HepG2 (cell line): ENCODE data around the gene RUFY2. TPM values are rescaled to one million over a fixed set of nuclear protein-coding genes. Genes with fewer than 3 reads are reported as not detected.

Source experiments
- ARID5B ChIP-seq: IDR thresholded peaks from 2 replicates; pipeline ENCODE4 v1.4.0; 2020; ENCODE audit warnings: mild to moderate bottlenecking, missing genetic modification reagents
- FOXO1 ChIP-seq: sonication (generic); formaldehyde crosslinking; IDR thresholded peaks from 2 replicates; pipeline ENCODE4 v1.4.0; 2020; ENCODE audit warnings: missing genetic modification reagents
- HOXA5 ChIP-seq: sonication (generic); formaldehyde crosslinking; IDR thresholded peaks from 2 replicates; pipeline ENCODE4 v1.4.0; 2020; ENCODE audit warnings: missing genetic modification reagents
- KDM2A ChIP-seq: sonication (generic); formaldehyde crosslinking; IDR thresholded peaks from 2 replicates; pipeline ENCODE4 v1.4.0; 2020; ENCODE audit warnings: low read depth, missing genetic modification reagents, borderline replicate concordance
- NR0B2 ChIP-seq: sonication (generic); formaldehyde crosslinking; IDR thresholded peaks from 2 replicates; pipeline ENCODE4 v1.4.0; 2020; ENCODE audit warnings: mild to moderate bottlenecking, missing genetic modification reagents
- PAX8 ChIP-seq: sonication (generic); formaldehyde crosslinking; IDR thresholded peaks from 2 replicates; pipeline ENCODE4 v1.8.0; 2022; ENCODE audit warnings: mild to moderate bottlenecking, missing genetic modification reagents, borderline replicate concordance
- RXRA ChIP-seq: sonication (generic); formaldehyde crosslinking; IDR thresholded peaks from 2 replicates; pipeline ENCODE4 v1.5.1; 2020; ENCODE audit warnings: missing genetic modification reagents
- SMC3 ChIP-seq: IDR thresholded peaks from 2 replicates; pipeline ENCODE4 v1.6.1; 2011; ENCODE audit warnings: low read length, improper control_type of control experiment
- SYNCRIP ChIP-seq: fragments of 200-400 bp; formaldehyde crosslinking; IDR thresholded peaks from 2 replicates; pipeline ENCODE4 v1.6.1; 2018; ENCODE audit warnings: mild to moderate bottlenecking, low read depth, low read length; ENCODE audit not compliant: insufficient read depth
- TMF1 ChIP-seq: sonication (generic); formaldehyde crosslinking; IDR thresholded peaks from 2 replicates; pipeline ENCODE4 v1.8.1; 2022; ENCODE audit warnings: low read depth, missing genetic modification reagents
- YEATS4 ChIP-seq: sonication (generic); formaldehyde crosslinking; IDR thresholded peaks from 2 replicates; pipeline ENCODE4 v1.4.0; 2020; ENCODE audit warnings: missing genetic modification reagents, borderline replicate concordance
- ZNF18 ChIP-seq: sonication (generic); formaldehyde crosslinking; IDR thresholded peaks from 2 replicates; pipeline ENCODE4 v1.8.0; 2022; ENCODE audit warnings: mild to moderate bottlenecking, missing genetic modification reagents; ENCODE audit not compliant: insufficient replicate concordance
- ZNF7 ChIP-seq: IDR thresholded peaks from 2 replicates; pipeline ENCODE4 v1.6.1; 2016; ENCODE audit warnings: missing biosample characterization, missing genetic modification reagents
- ZNF746 ChIP-seq: sonication (generic); formaldehyde crosslinking; IDR thresholded peaks from 2 replicates; pipeline ENCODE4 v1.8.0; 2022; ENCODE audit warnings: mild to moderate bottlenecking, missing genetic modification reagents
- ZNF75D ChIP-seq: sonication (generic); formaldehyde crosslinking; IDR thresholded peaks from 2 replicates; pipeline ENCODE4 v1.8.1; 2023; ENCODE audit warnings: missing genetic modification reagents, mild to moderate bottlenecking, borderline replicate concordance
- ZNF891 ChIP-seq: sonication (generic); formaldehyde crosslinking; IDR thresholded peaks from 2 replicates; pipeline ENCODE4 v1.5.0; 2020; ENCODE audit warnings: mild to moderate bottlenecking, missing genetic modification reagents
- ZSCAN20 ChIP-seq: sonication (generic); formaldehyde crosslinking; IDR thresholded peaks from 2 replicates; pipeline ENCODE4 v1.4.0; 2020; ENCODE audit warnings: missing genetic modification reagents, mild to moderate bottlenecking, borderline replicate concordance
- polyA plus RNA-seq, 8 experiments: library from polyadenylated mRNA; depleted of rRNA in 3 of 8; stranded (reverse) in 7 of 8; unstranded in 1 of 8; fragments of >200 nt; fragmentation: Illumina TruSeq in 4 of 8; extraction: Trizol in 4 of 8; gene quantifications; 2 replicates each; pipeline versions ENCODE4 v1.2.1 to v1.2.3, GENCODE V29; 2011 to 2016; ENCODE audit warnings: low read depth in 4 of 8, missing spikeins in 1 of 8, mixed read lengths in 1 of 8; ENCODE audit not compliant: insufficient read depth in 1 of 8
- total RNA-seq, 5 experiments: library from RNA; depleted of rRNA; stranded (reverse); fragments of >200 nt; fragmentation: Illumina TruSeq; extraction: Trizol; gene quantifications; 2 replicates each; pipeline ENCODE4 v1.2.3, GENCODE V29; 2016; ENCODE audit warnings: low read depth in 1 of 5
- TF ChIP-seq, protein P1 (sequence below): sonication (generic); formaldehyde crosslinking; IDR thresholded peaks from 2 replicates; pipeline ENCODE4 v1.4.0; 2020; ENCODE audit warnings: missing genetic modification reagents, mild to moderate bottlenecking, borderline replicate concordance
- TF ChIP-seq, protein P2 (sequence below): IDR thresholded peaks from 2 replicates; pipeline ENCODE4 v1.6.1; 2016; ENCODE audit warnings: mild to moderate bottlenecking, missing biosample characterization, missing genetic modification reagents

The RUFY2 gene
- total and polyA plus RNA-seq, 2 of the 13 experiments (the other 11 are each of a cell fraction or from before 2014, with no cell fraction given), result 10.1 to 16.1 TPM

- TF ChIP-seq ZNF18 (peak; percentile 67), HOXA5 (CRISPR knock-in tag) (peak; percentile 84; the same call in 1 of the 2 replicates), ZNF75D (CRISPR knock-in tag) (peak; percentile 63; the same call in 1 of the 2 replicates), TMF1 (CRISPR knock-in tag) (no peak; the same call in 1 of the 2 replicates), RXRA (CRISPR knock-in tag) (0 out of 2 replicates have a peak, but pooled peaks have one; percentile 40), ZNF891 (peak; percentile 7; the same call in 1 of the 2 replicates), PAX8 (CRISPR knock-in tag) (peak; percentile 32; the same call in 1 of the 2 replicates), FOXO1 (CRISPR knock-in tag) (peak; percentile 35; the same call in 1 of the 2 replicates), SMC3 (no peak), ARID5B (0 out of 2 replicates have a peak, but pooled peaks have one; percentile 32), ZSCAN20 (CRISPR knock-in tag) (no peak), YEATS4 (CRISPR knock-in tag) (peak; percentile 54), KDM2A (peak; percentile 64), NR0B2 (CRISPR knock-in tag) (peak; percentile 35; the same call in 1 of the 2 replicates), SYNCRIP (no peak), ZNF7 (CRISPR knock-in tag) (no peak), ZNF746 (CRISPR knock-in tag) (0 out of 2 replicates have a peak, but pooled peaks have one; percentile 18)
- TF ChIP-seq, protein P1, sequence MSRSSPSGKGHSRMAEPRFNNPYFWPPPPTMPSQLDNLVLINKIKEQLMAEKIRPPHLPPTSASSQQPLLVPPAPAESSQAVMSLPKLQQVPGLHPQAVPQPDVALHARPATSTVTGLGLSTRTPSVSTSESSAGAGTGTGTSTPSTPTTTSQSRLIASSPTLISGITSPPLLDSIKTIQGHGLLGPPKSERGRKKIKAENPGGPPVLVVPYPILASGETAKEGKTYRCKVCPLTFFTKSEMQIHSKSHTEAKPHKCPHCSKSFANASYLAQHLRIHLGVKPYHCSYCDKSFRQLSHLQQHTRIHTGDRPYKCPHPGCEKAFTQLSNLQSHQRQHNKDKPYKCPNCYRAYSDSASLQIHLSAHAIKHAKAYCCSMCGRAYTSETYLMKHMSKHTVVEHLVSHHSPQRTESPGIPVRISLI (CRISPR knock-in tag), result 0 out of 2 replicates have a peak, but pooled peaks have one; percentile 34
- TF ChIP-seq, protein P2, sequence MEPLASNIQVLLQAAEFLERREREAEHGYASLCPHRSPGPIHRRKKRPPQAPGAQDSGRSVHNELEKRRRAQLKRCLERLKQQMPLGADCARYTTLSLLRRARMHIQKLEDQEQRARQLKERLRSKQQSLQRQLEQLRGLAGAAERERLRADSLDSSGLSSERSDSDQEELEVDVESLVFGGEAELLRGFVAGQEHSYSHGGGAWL, result peak; percentile 67; the same call in 1 of the 2 replicates
These were observed 74.6 kb downstream of the RUFY2 start, which contains the start of gene PBLD (continued) for GRCh38 chr10:68332259-68333057.
